K562 (cell line): ENCODE measurements around the gene CCDC3. TPM values are rescaled to one million over a fixed set of nuclear protein-coding genes. Genes with fewer than 3 reads are reported as not detected.

Experiments
- ATAC-seq: fragments of 200-7000 bp; cut with Tn5 transposase; 3 replicates; pipeline ENCODE4 v1.9.1; 2020; ENCODE audit warnings: moderate library complexity
- BruUV-seq: library from RNA; stranded (reverse); fragments of 400-500 nt; replicated peaks from 2 replicates; lab custom pipeline; 2021; lab: Mats Ljungman, UMichigan
- CTCF ChIA-PET: fragments of 300-600 bp; formaldehyde crosslinking; extraction: SDS; loops from one replicate; lab custom pipeline; 2021; ENCODE audit warnings: low intra/inter-chr PET ratio; lab: Yijun Ruan, JAX
- POLR2A ChIA-PET: fragments of 300-600, 350-650 bp; sonication (Branson Sonifier 250); formaldehyde crosslinking; extraction: SDS; loops from one replicate; lab custom pipeline; 2021; ENCODE audit warnings: antibody characterized with exemption, inconsistent platforms; lab: Yijun Ruan, JAX
- DNase-seq, 4 experiments: peaks; one replicate each; pipeline versions ENCODE4 v3.0.0 to v3.0.0-alpha.2; 2011 to 2018; ENCODE audit warnings: low spot score in 3 of 4, mixed read lengths in 3 of 4; ENCODE audit errors: extremely low read depth in 1 of 4
- FAIRE-seq: peaks from 2 replicates; lab custom pipeline; 2011; peaks lifted over from hg19 to GRCh38; lab: Jason Lieb, UNC
- H2AFZ ChIP-seq: 2 replicates; pipeline ENCODE4 v1.6.0; 2011; ENCODE audit warnings: low read depth, low read length, control low read depth, inconsistent platforms
- H3K27ac ChIP-seq: fragments of 200-600 bp; 3 replicates; pipeline ENCODE4 v1.8.0; 2011; ENCODE audit warnings: low read depth, mild to moderate bottlenecking, control low read depth, inconsistent platforms, low read length, moderate library complexity, mixed read lengths; ENCODE audit errors: extremely low read depth
- H3K27me3 ChIP-seq, 2 experiments: fragments of 300-600 bp in 1 of 2; 2 replicates in 1 of 2; 3 replicates in 1 of 2; pipeline versions ENCODE4 v1.6.0 to v1.8.0; 2011; ENCODE audit warnings: inconsistent platforms in 2 of 2, low read length in 2 of 2, mild to moderate bottlenecking in 1 of 2, mixed read lengths in 1 of 2, moderate library complexity in 1 of 2; ENCODE audit not compliant: control insufficient read depth in 2 of 2, insufficient read depth in 2 of 2
- H3K36me3 ChIP-seq: fragments of 300-600 bp; 3 replicates; pipeline ENCODE4 v1.8.0; 2011; ENCODE audit warnings: mild to moderate bottlenecking, low read length, inconsistent platforms; ENCODE audit not compliant: control insufficient read depth, insufficient read depth
- H3K4me1 ChIP-seq, 2 experiments: fragments of 200-600 bp in 1 of 2; replicated peaks in 1 of 2; 2 replicates in 1 of 2; 3 replicates in 1 of 2; pipeline versions ENCODE4 v1.5.1 to v1.8.0; 2011; ENCODE audit warnings: inconsistent platforms in 2 of 2, low read length in 2 of 2, mild to moderate bottlenecking in 1 of 2, mixed read lengths in 1 of 2, moderate library complexity in 1 of 2; ENCODE audit not compliant: control insufficient read depth in 2 of 2, insufficient read depth in 2 of 2
- H3K4me2 ChIP-seq: 2 replicates; pipeline ENCODE4 v1.6.1; 2011; ENCODE audit warnings: low read length, control low read depth, inconsistent platforms, mixed read lengths; ENCODE audit not compliant: insufficient read depth
- H3K4me3 ChIP-seq: fragments of 200-600 bp; sonication (generic), shearing (Covaris generic); 2 replicates; pipeline ENCODE4 v1.5.1; 2016; ENCODE audit warnings: control low read depth, inconsistent platforms
- H3K79me2 ChIP-seq: fragments of 200-600 bp; 3 replicates; pipeline ENCODE4 v1.8.0; 2011; ENCODE audit warnings: low read length, inconsistent platforms; ENCODE audit not compliant: control insufficient read depth, insufficient read depth
- H3K9ac ChIP-seq, 2 experiments: 2 replicates each; pipeline versions ENCODE4 v1.6.0 to v1.6.1; 2011; ENCODE audit warnings: low read depth in 2 of 2, low read length in 2 of 2, control low read depth in 1 of 2, inconsistent platforms in 1 of 2, mild to moderate bottlenecking in 1 of 2, mixed read lengths in 1 of 2; ENCODE audit not compliant: insufficient read depth in 1 of 2
- H3K9me1 ChIP-seq: one replicate; pipeline ENCODE4 v1.6.0; 2011; ENCODE audit warnings: inconsistent platforms, mild to moderate bottlenecking, low read length, moderate library complexity; ENCODE audit not compliant: control insufficient read depth, insufficient read depth
- H3K9me3 ChIP-seq: replicated peaks from 2 replicates; pipeline ENCODE4 v1.5.1; 2011; ENCODE audit warnings: low read depth, low read length, inconsistent platforms; ENCODE audit not compliant: control insufficient read depth, insufficient read depth
- H4K20me1 ChIP-seq: replicated peaks from 2 replicates; pipeline ENCODE4 v1.6.1; 2011; ENCODE audit warnings: low read length, inconsistent platforms, mixed read lengths; ENCODE audit not compliant: control insufficient read depth, insufficient read depth
- BHLHE40 ChIP-seq: IDR thresholded peaks from 2 replicates; pipeline ENCODE4 v1.6.1; 2011; ENCODE audit warnings: low read length, improper control_type of control experiment
- CCNT2 ChIP-seq: IDR thresholded peaks from 2 replicates; pipeline ENCODE4 v1.6.1; 2011; ENCODE audit warnings: borderline replicate concordance, low read depth, mild to moderate bottlenecking, moderate library complexity, mixed read lengths, low read length; ENCODE audit not compliant: insufficient read length; ENCODE audit errors: extremely low read depth
- E4F1 ChIP-seq: fragments of 250-450 bp; sonication (Bioruptor Pico); IDR thresholded peaks from 2 replicates; pipeline ENCODE4 v1.5.0; 2021; ENCODE audit warnings: mild to moderate bottlenecking, borderline replicate concordance
- EP300 ChIP-seq: IDR thresholded peaks from 2 replicates; pipeline ENCODE4 v1.6.1; 2012; ENCODE audit warnings: low read length, improper control_type of control experiment
- HDGF ChIP-seq: fragments of 450-650 bp; IDR thresholded peaks from 2 replicates; pipeline ENCODE4 v1.6.1; 2016
- HNRNPK ChIP-seq: fragments of 200-400 bp; formaldehyde crosslinking; IDR thresholded peaks from one replicate; pipeline ENCODE4 v1.6.1; 2018; ENCODE audit warnings: mild to moderate bottlenecking, low read depth, low read length; ENCODE audit not compliant: poor library complexity, severe bottlenecking
- JUN ChIP-seq, 2 experiments: sonication (generic) in 1 of 2; formaldehyde crosslinking in 1 of 2; IDR thresholded peaks; 2 replicates each; pipeline versions ENCODE4 v1.6.1 to v1.8.0; 2012 to 2022; ENCODE audit warnings: borderline replicate concordance in 2 of 2, mild to moderate bottlenecking in 2 of 2, improper control_type of control experiment in 1 of 2, low read depth in 1 of 2, low read length in 1 of 2, missing genetic modification reagents in 1 of 2
- MEF2A ChIP-seq: IDR thresholded peaks from 2 replicates; pipeline ENCODE4 v1.6.1; 2011; ENCODE audit warnings: low read depth, mild to moderate bottlenecking, low read length, moderate library complexity; ENCODE audit not compliant: control insufficient read depth
- NR2F6 ChIP-seq: fragments of 450-650 bp; formaldehyde crosslinking; IDR thresholded peaks from 2 replicates; pipeline ENCODE4 v1.4.0; 2020; ENCODE audit warnings: mild to moderate bottlenecking
- RFX5 ChIP-seq: IDR thresholded peaks from 2 replicates; pipeline ENCODE4 v1.6.1; 2011; ENCODE audit warnings: low read depth, mild to moderate bottlenecking, improper control_type of control experiment, low read length
- SIX5 ChIP-seq, 2 experiments: IDR thresholded peaks; 2 replicates each; pipeline ENCODE4 v1.6.1; 2011; ENCODE audit warnings: low read length in 2 of 2, borderline replicate concordance in 1 of 2, low read depth in 1 of 2, mild to moderate bottlenecking in 1 of 2, moderate library complexity in 1 of 2; ENCODE audit not compliant: insufficient read depth in 1 of 2
- TBL1XR1 ChIP-seq, 2 experiments: IDR thresholded peaks; 2 replicates each; pipeline ENCODE4 v1.6.1; 2012; ENCODE audit warnings: improper control_type of control experiment in 2 of 2, low read length in 2 of 2, mild to moderate bottlenecking in 1 of 2
- TCFL5 ChIP-seq: fragments of 250-450 bp; sonication (Bioruptor Pico); conservative IDR thresholded peaks from 2 replicates; pipeline ENCODE4 v1.6.1; 2021; ENCODE audit warnings: mild to moderate bottlenecking, moderate library complexity, matching md5 sums
- ZNF780A ChIP-seq: fragments of 250-450 bp; sonication (Bioruptor Pico); IDR thresholded peaks from 2 replicates; pipeline ENCODE4 v1.5.0; 2021; ENCODE audit warnings: mild to moderate bottlenecking
- ZNF830 ChIP-seq: fragments of 250-450 bp; sonication (Bioruptor Pico); IDR thresholded peaks from 2 replicates; pipeline ENCODE4 v1.5.0; 2021; ENCODE audit warnings: mild to moderate bottlenecking
- WGBS: fragments of 100-300 bp; shearing (Covaris generic); methylation state at CpG from one replicate; pipeline ENCODE4 v1.1.6; 2016; ENCODE audit warnings: low coverage, mixed read lengths; ENCODE audit not compliant: insufficient coverage; ENCODE audit errors: missing lambda C conversion rate; 5-methylcytosine and 5-hydroxymethylcytosine counted together
- in situ Hi-C: fragments of 300-500 bp; cut with MboI; formaldehyde crosslinking; loops from 4 replicates; pipeline ENCODE4 v1.15.0; 2018; ENCODE audit warnings: inconsistent platforms, mixed read lengths
- intact Hi-C: fragments of 100-400 bp; cut with micrococcal nuclease; formaldehyde crosslinking; loops from 2 replicates; pipeline ENCODE4 v1.14.2; 2022
- polyA plus RNA-seq, 8 experiments: library from polyadenylated mRNA; depleted of rRNA in 4 of 8; stranded (reverse) in 5 of 8; unstranded in 3 of 8; fragments of >200 nt; fragmentation: Nextera tagmentation in 2 of 8; fragmentation: Illumina TruSeq in 1 of 8; extraction: Ambion mirVana in 2 of 8; extraction: Trizol in 1 of 8; gene quantifications; 2 replicates each; pipeline versions ENCODE4 v1.2.1 to v1.2.3, GENCODE V29; 2011 to 2014; ENCODE audit warnings: inconsistent platforms in 1 of 8, missing spikeins in 1 of 8
- total RNA-seq, 7 experiments: library from RNA; depleted of rRNA in 6 of 7; stranded (reverse); fragments of >200 nt in 6 of 7; fragmentation: Illumina TruSeq in 2 of 7; extraction: Trizol in 2 of 7; gene quantifications; 2 replicates each; pipeline versions ENCODE4 v1.2.1 to v1.2.3, GENCODE V29; 2011 to 2021; ENCODE audit warnings: low replicate concordance in 1 of 7

Gene CCDC3
- total and polyA plus RNA-seq, 9 of the 15 experiments (the other 6 are each of a cell fraction or from before 2014, with no cell fraction given) = not detected

- DNase-seq (no peak), ATAC-seq (no peak), FAIRE-seq (no peak)
- intact Hi-C loops = no loop called here
- no peak overlapping the region for H3K4me3 ChIP-seq
- H3K4me1 ChIP-seq = no peaks in the 10 kb centered on the region; a peak in 1 of 5 replicates
- no peak overlapping the region for H3K9ac ChIP-seq
- no peak overlapping the region for H3K4me2 ChIP-seq
- TF ChIP-seq EP300 (no peak), MEF2A (no peak), TBL1XR1 (IDR thresholded peaks at IDR 0.05; ENCODE audit: low read length in 2 of 2) (no peak), ZNF780A (CRISPR knock-in tag) (no peak), E4F1 (no peak), NR2F6 (CRISPR knock-in tag) (no peak), HDGF (no peak), BHLHE40 (no peak), ZNF830 (CRISPR knock-in tag) (no peak), SIX5 (IDR thresholded peaks at IDR 0.05; ENCODE audit: borderline replicate concordance in 1 of 2, insufficient read depth in 1 of 2, low read depth in 1 of 2, low read length in 2 of 2) (no peak), HNRNPK (no peak), RFX5 (no peak), JUN (IDR thresholded peaks at IDR 0.05; ENCODE audit: borderline replicate concordance, low read depth, low read length) (no peak), JUN (CRISPR knock-in tag; IDR thresholded peaks at IDR 0.05; ENCODE audit: borderline replicate concordance) (no peak), TCFL5 (CRISPR knock-in tag) (no peak), CCNT2 (no peak)
- no peak overlapping the region for H3K27ac ChIP-seq
- in situ Hi-C loops = no loop called here
- ChIA-PET CTCF (interaction anchor here (0.6 kb wide), 1 partner anchor 125 kb away, joined by 3 read pairs; no protein-coding TSS in a partner anchor), POLR2A (no interaction called here)
- H2AFZ ChIP-seq = no peak overlapping the region
- no peaks in the 10 kb centered on the region for H3K9me3 ChIP-seq
- peaks cover 0 to 20% of the 10 kb centered on the region in 2 experiments; a peak in 1 of 5 replicates for H3K27me3 ChIP-seq
- H4K20me1 ChIP-seq = no peaks in the 10 kb centered on the region
- no peaks in the 10 kb centered on the region for H3K9me1 ChIP-seq
- no peaks in the 10 kb centered on the region for H3K36me3 ChIP-seq
- WGBS = 0% methylated on average over 5 of the region's 5 CpGs
- H3K79me2 ChIP-seq = no peaks in the 10 kb centered on the region
- no TSS peak for BruUV-seq
These were observed 126.4 kb downstream of the CCDC3 start for GRCh38 chr10:12875100-12875499.
